ENCODE data around the gene PGAM2. TPM values are rescaled to one million over a fixed set of nuclear protein-coding genes. Genes with fewer than 3 reads are reported as not detected.

Gene PGAM2
- total and polyA plus RNA-seq, 12 donors, result 0.76 to 30.1 (median 6.7) TPM

GRCh38 chr7:44104860-44105771 lies 39.7 kb upstream of the PGAM2 start:
- no peaks in the 10 kb centered on the region for H3K4me1 ChIP-seq (replicated peaks in 1 of 2)
- H3K4me3 ChIP-seq, result peak overlapping the region in 1 of 4 donors; percentile 64
- 41 to 46% (median 46%) methylated on average over 11 to 28 of the region's 28 CpGs for WGBS, 4 donors
- peaks cover 0 to 4% of the 10 kb centered on the region in 2 donors for H3K36me3 ChIP-seq (replicated peaks in 1 of 2)
- H3K27ac ChIP-seq, result peak overlapping the region in 4 of 5 donors; percentile 18 to 93 (median 70)
- no peak for TF ChIP-seq CTCF (IDR thresholded peaks at IDR 0.05)
- no peak for TF ChIP-seq POLR2A (IDR thresholded peaks at IDR 0.05)
- intact Hi-C loops (cut with DNase I), result no loop called here
- no peaks in the 10 kb centered on the region for H3K9me3 ChIP-seq (replicated peaks in 1 of 3)
- H3K27me3 ChIP-seq, result no peaks in the 10 kb centered on the region
- DNase-seq, result peak in 1 of 7 donors; percentile 35

- 4 to 6% (median 5%) methylated on average over 26 to 74 of the region's 87 CpGs; no CpG with 5 or more reads in 1 of the 4 donors for WGBS, 4 donors
- TF ChIP-seq POLR2A (IDR thresholded peaks at IDR 0.05), result no peak
- TF ChIP-seq CTCF (IDR thresholded peaks at IDR 0.05), result no peak
- no peak for DNase-seq
- H3K27ac ChIP-seq, result peak within 1 kb of the TSS in 4 of 5 donors; percentile 18 to 93 (median 70)
- peak within 1 kb of the TSS in 1 of 4 donors; percentile 64 for H3K4me3 ChIP-seq
- intact Hi-C loops (cut with DNase I), result no loop called here
- H3K4me1 ChIP-seq (replicated peaks in 1 of 2), result no peaks in the 10 kb centered on the region
- H3K9me3 ChIP-seq (replicated peaks in 1 of 3), result no peaks in the 10 kb centered on the region
- H3K27me3 ChIP-seq, result no peaks in the 10 kb centered on the region
- peaks cover 0 to 4% of the 10 kb centered on the region in 2 donors for H3K36me3 ChIP-seq (replicated peaks in 1 of 2)
Observed at GRCh38 chr7:44103923-44104859, 38.8 kb upstream of the PGAM2 start, which contains the start of gene AEBP1. Gene AEBP1, plus strand, starts transcription at chr7:44104345. Its CDS starts 321 bp downstream, at chr7:44104666.

- TF ChIP-seq CTCF (IDR thresholded peaks at IDR 0.05) (no peak), POLR2A (IDR thresholded peaks at IDR 0.05) (no peak)
- WGBS, 4 donors, result 68 to 83% (median 74%) methylated on average over 4 to 8 of the region's 8 CpGs
- no peak overlapping the region for H3K4me3 ChIP-seq
- H3K27me3 ChIP-seq, result no peaks in the 10 kb centered on the region
- DNase-seq, result no peak
- no peaks in the 10 kb centered on the region for H3K4me1 ChIP-seq (replicated peaks in 1 of 2)
- peaks cover 0 to 4% of the 10 kb centered on the region in 2 donors for H3K36me3 ChIP-seq (replicated peaks in 1 of 2)
- peak overlapping the region in 2 of 5 donors; percentile 68 to 93 for H3K27ac ChIP-seq
- intact Hi-C loops (cut with DNase I), result no loop called here
- no peaks in the 10 kb centered on the region for H3K9me3 ChIP-seq (replicated peaks in 1 of 3)
Observed at GRCh38 chr7:44103566-44103922, 38.2 kb upstream of the PGAM2 start.
